Embryonic facial prominence (tissue), 1 donor: ENCODE data around the gene EGR4.

Experiments used
- DNase-seq: peaks from one replicate; pipeline ENCODE4 v3.0.0-alpha.2; 2016; ENCODE audit errors: extremely low spot score

Gene EGR4

DNA sequence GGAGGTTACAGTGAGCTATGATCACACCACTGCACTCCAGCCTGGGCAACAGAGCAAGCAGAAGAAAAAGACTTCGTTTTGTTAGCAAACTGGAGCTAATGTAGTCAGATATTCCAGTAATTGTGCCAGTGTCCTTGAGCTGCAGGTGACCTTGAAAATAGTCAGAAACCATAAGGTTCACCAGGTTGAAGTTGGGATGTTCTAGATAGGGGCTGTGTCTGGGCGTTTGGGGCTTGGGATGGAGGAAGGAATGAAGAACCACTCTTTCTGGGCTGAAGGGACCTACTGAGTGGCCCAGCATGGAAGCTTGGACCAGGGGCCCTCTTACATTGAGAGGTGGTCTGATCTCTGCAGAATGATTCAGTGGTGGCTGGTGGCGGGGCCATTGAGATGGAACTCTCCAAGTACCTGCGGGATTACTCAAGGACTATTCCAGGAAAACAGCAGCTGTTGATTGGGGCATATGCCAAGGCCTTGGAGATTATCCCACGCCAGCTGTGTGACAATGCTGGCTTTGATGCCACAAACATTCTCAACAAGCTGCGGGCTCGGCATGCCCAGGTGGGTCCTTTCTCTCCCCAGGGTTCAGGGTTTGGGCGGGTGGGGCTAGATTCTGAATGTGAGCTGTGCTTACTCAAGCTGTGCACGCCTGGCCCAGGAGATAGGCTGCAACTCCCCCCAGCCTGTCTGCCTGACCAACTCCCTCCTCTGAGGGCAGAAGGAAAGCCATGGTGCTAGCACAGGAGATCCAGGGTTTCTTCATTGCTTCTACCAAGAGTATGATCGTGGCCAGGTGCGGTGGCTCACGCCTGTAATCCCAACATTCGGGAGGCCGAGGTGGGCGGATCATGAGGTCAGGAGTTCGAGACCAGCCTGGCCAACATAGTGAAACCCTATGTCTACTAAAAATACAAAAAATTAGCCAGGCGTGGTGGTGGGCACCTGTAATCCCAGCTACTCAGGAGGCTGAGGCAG, 42.2 kb downstream of the EGR4 start:
- no peak for DNase-seq

DNA sequence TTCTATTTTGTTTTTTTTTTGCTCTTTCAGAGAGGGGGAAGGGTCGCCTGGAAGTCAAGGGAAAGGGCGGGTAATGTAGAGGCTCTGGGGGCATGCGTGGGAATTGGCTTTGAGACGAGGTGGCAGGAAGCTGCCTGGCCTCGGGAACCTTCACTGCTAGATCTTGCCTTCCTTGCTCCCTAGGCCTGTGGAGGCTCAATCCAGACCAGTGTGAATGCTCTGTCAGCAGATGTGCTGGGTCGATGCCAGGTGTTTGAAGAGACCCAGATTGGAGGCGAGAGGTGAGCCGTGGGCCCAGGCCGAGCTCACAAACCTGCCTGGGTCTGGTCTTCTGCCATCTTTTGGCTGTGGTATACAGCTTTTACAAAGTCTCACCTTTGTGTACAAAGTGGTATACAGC, 43.7 kb downstream of the EGR4 start:
- DNase-seq, result no peak

DNA sequence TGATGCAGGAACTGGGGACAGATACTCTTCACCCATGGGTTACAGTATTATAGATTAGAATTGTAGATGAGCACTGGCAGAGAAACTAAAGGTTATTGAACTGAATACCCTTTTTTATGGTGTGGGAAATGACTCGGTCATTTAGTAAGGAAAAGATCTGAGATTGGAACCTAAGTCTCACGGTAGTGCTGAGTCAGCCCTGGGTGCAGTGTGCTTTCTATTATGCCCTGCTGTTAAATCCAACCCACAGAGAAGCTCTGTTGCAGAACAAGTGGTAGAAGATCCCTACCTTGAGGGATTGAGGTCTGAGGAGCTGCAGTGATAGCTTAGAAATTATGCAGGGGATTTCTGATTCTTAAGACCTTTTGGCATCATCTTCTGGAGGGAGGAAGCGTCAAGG, 46.5 kb downstream of the EGR4 start:
- no peak for DNase-seq

DNA sequence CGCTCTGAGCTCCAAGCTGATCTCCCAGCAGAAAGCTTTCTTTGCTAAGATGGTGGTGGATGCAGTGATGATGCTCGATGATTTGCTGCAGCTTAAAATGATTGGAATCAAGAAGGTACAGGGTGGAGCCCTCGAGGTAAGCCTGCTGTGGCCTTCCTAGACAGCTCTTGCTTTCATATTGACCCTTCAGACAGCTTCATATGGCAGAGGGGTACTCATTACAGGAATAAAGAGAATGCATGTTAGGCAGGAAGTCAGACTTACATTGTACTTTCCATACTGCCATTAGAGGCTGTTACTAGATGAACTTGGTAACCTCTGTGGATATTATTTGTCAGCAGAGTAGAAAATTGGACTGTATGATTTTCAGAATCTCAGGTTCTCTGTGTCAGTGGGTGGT, 48.8 kb downstream of the EGR4 start:
- no peak for DNase-seq

DNA sequence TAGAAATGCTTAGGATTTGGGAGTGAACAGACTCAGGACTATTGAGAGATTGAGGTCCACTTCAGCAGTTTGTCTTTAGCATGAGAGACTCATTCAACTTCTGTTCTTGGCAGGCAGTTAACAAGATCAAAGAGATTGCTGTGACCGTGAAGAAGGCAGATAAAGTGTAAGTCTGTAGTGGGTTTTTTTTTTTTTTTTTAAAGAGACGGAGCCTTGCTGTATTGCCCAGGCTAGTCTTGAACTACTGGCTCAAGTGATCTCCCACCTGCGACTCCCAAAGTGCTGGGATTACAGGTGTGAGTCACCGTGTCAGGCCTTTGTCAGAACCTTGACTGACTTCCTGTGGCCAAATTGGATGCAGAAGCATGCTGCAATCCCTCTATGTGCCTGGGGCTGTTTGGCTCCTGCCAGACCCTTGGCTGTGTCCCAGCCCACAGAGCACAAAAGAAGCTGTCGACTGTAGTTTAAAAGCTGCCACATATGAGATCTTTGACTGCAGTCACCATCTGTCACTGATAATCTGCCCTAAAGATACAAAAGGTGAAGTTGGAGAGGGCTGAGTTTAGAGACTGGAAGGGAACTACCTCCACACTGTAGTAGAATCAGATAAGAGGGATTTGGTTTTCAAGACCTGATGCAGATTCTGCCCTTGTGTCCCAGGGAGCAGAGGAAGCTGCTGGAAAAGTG, 49.3 kb downstream of the EGR4 start:
- no peak for DNase-seq
